ENCODE results near the gene PPP1R1B.

- TF ChIP-seq, protein P1, sequence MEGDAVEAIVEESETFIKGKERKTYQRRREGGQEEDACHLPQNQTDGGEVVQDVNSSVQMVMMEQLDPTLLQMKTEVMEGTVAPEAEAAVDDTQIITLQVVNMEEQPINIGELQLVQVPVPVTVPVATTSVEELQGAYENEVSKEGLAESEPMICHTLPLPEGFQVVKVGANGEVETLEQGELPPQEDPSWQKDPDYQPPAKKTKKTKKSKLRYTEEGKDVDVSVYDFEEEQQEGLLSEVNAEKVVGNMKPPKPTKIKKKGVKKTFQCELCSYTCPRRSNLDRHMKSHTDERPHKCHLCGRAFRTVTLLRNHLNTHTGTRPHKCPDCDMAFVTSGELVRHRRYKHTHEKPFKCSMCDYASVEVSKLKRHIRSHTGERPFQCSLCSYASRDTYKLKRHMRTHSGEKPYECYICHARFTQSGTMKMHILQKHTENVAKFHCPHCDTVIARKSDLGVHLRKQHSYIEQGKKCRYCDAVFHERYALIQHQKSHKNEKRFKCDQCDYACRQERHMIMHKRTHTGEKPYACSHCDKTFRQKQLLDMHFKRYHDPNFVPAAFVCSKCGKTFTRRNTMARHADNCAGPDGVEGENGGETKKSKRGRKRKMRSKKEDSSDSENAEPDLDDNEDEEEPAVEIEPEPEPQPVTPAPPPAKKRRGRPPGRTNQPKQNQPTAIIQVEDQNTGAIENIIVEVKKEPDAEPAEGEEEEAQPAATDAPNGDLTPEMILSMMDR (conservative IDR thresholded peaks at IDR 0.05), result no peak
- no peak for TF ChIP-seq EZH2 (IDR thresholded peaks at IDR 0.05; ENCODE audit: low read depth)
Observed at GRCh38 chr17:39604911-39605491, 21.8 kb upstream of the PPP1R1B start.

Measured in PC-9 (cell line).